Measurements from ENCODE around the gene MYEOV. TPM values are rescaled to one million over a fixed set of nuclear protein-coding genes. Genes with fewer than 3 reads are reported as not detected.

MYEOV gene
- total RNA-seq, 1 donor from 2014 or later: 0.21 TPM

DNA sequence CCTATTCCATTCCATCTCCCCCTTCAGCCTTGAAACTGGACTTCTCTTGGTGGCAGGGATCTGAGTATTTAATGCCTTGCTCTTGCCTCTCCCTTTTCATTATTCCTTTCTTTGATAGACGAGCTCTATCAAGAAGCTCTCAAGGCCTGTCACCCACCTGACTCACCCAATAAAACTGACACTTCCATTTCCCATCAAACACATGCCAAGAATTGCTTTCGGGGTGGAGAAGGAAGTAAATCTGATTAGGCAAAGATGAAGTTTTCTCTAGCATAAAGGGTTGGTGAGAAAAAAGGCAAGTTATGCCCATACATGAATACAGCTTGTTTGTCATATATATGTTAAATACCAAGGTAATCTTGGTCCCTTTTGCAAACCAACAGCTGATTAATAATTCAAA lies 34.9 kb upstream of the MYEOV start:
- Mint-ChIP-seq H3K27ac (no peak overlapping the region), H3K4me3 (no peak overlapping the region), H3K9me3 (peaks cover 38% of the 10 kb centered on the region), H3K36me3 (ENCODE audit: low read depth) (no peaks in the 10 kb centered on the region), H3K27me3 (peaks cover 8% of the 10 kb centered on the region), H3K4me1 (no peaks in the 10 kb centered on the region)
- intact Hi-C loops (cut with micrococcal nuclease): no loop called here
- no peak for DNase-seq

DNA sequence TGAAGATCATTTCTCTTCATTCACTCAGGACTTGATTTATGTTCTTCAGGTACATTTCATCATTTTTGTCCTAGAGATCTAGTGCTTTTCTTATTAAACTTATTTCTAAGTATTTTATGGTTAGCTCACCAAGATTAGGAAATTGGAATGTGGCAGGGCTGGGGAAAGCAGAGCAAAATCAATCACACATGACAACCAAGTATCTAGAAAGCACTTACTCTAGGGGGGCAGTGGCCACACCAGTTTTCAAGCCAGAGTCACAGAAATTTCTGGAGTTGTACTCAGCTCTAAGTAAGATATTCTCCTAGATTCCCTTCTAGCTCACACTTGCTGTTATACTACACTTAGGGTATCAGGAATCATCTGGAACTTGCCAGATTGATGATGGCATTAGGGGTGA lies 33.3 kb upstream of the MYEOV start:
- Mint-ChIP-seq H3K4me3 (no peak overlapping the region), H3K36me3 (ENCODE audit: low read depth) (no peaks in the 10 kb centered on the region), H3K9me3 (peaks cover 23% of the 10 kb centered on the region), H3K27me3 (peaks cover 8% of the 10 kb centered on the region), H3K4me1 (no peaks in the 10 kb centered on the region), H3K27ac (no peak overlapping the region)
- DNase-seq: no peak
- intact Hi-C loops (cut with micrococcal nuclease): no loop called here

- no peak overlapping the region for H3K27ac Mint-ChIP-seq
- no peak for DNase-seq
- H3K27me3 Mint-ChIP-seq: peaks cover 8% of the 10 kb centered on the region
- intact Hi-C loops (cut with micrococcal nuclease): no loop called here
- H3K36me3 Mint-ChIP-seq (ENCODE audit: low read depth): no peaks in the 10 kb centered on the region
- no peaks in the 10 kb centered on the region for H3K4me1 Mint-ChIP-seq
- H3K9me3 Mint-ChIP-seq: peaks cover 18% of the 10 kb centered on the region
- H3K4me3 Mint-ChIP-seq: no peak overlapping the region
Observed at GRCh38 chr11:69261116-69261515, 32.8 kb upstream of the MYEOV start.

DNA sequence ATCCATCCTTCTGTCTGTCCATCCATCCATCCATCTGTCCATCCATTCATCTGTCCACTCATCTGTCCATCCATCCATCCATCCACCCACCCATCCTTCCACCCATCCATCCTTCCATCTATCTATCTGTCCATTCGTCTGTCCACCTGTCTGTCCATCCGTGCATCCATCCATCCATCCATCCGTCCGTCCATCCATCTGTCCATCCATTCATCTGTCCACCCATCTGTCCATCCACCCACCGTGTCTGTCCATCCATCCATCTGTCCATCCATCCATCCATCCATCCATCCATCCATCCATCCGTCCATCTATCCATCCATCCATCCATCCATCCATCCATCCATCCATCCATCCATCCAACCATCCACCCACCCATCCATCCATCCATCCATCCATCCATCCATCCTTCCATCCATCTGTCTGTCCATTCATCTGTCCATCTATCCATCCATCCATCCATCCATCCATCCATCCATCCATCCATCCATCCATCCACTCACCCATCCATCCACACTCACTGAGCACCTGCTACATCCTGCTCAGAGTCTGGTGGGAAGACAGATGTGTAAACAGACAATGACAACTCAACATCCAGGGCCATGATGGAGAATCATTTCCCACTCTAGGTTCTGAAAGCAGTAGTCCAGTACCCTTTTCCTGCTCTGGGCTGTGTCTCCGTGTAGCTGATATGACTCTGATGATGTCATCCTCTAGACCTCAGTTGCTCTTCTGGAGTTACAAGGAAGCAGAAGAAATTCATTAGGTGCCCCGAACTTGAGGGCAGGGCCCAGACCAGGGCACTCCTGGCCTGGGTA lies 30.8 kb upstream of the MYEOV start:
- peak overlapping the region; percentile 69 for H3K27ac Mint-ChIP-seq
- H3K4me3 Mint-ChIP-seq: no peak overlapping the region
- peaks cover 8% of the 10 kb centered on the region for H3K27me3 Mint-ChIP-seq
- no peaks in the 10 kb centered on the region for H3K4me1 Mint-ChIP-seq
- no peaks in the 10 kb centered on the region for H3K36me3 Mint-ChIP-seq (ENCODE audit: low read depth)
- intact Hi-C loops (cut with micrococcal nuclease): no loop called here
- peaks cover 12% of the 10 kb centered on the region for H3K9me3 Mint-ChIP-seq
- DNase-seq: no peak

GRCh38 chr11:69263736-69264052 lies 30.3 kb upstream of the MYEOV start:
- Mint-ChIP-seq H3K27ac (no peak overlapping the region), H3K4me3 (no peak overlapping the region), H3K4me1 (no peaks in the 10 kb centered on the region), H3K9me3 (peaks cover 12% of the 10 kb centered on the region), H3K27me3 (peaks cover 8% of the 10 kb centered on the region), H3K36me3 (ENCODE audit: low read depth) (no peaks in the 10 kb centered on the region)
- intact Hi-C loops (cut with micrococcal nuclease): no loop called here
- DNase-seq: no peak

GRCh38 chr11:69264486-69264885 lies 29.5 kb upstream of the MYEOV start:
- peaks cover 5% of the 10 kb centered on the region for H3K27me3 Mint-ChIP-seq
- H3K9me3 Mint-ChIP-seq: peaks cover 12% of the 10 kb centered on the region
- H3K4me3 Mint-ChIP-seq: no peak overlapping the region
- no peak overlapping the region for H3K27ac Mint-ChIP-seq
- intact Hi-C loops (cut with micrococcal nuclease): no loop called here
- no peak for DNase-seq
- H3K36me3 Mint-ChIP-seq (ENCODE audit: low read depth): no peaks in the 10 kb centered on the region
- no peaks in the 10 kb centered on the region for H3K4me1 Mint-ChIP-seq

DNA sequence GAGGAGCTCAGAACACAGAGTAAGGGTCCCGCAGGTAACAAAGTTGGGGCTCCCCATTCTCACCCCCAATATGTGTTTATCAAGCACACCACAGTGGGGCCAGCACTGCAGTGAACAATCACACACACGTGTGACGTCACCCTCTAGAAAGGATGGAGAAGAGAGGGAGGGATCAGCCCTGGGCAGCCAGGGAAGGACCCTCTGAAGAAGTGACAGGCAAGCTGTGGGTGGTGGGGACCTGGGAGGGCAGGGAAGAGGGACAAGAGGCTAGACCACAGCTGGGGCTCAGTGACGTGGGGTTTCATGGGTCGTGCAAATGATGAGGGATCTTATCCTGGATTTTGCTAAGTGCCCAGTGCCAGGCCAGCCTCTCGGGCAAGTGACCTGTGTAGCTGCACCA lies 28.7 kb upstream of the MYEOV start:
- Mint-ChIP-seq H3K9me3 (peaks cover 12% of the 10 kb centered on the region), H3K4me1 (no peaks in the 10 kb centered on the region), H3K36me3 (ENCODE audit: low read depth) (no peaks in the 10 kb centered on the region), H3K27ac (no peak overlapping the region), H3K27me3 (peaks cover 5% of the 10 kb centered on the region), H3K4me3 (no peak overlapping the region)
- DNase-seq: no peak
- intact Hi-C loops (cut with micrococcal nuclease): no loop called here

- Mint-ChIP-seq H3K4me3 (no peak overlapping the region), H3K27ac (no peak overlapping the region), H3K4me1 (no peaks in the 10 kb centered on the region), H3K36me3 (ENCODE audit: low read depth) (no peaks in the 10 kb centered on the region), H3K9me3 (peaks cover 12% of the 10 kb centered on the region), H3K27me3 (peaks cover 3% of the 10 kb centered on the region)
- intact Hi-C loops (cut with micrococcal nuclease): no loop called here
- no peak for DNase-seq
Observed at GRCh38 chr11:69265911-69266510, 27.9 kb upstream of the MYEOV start.

DNA sequence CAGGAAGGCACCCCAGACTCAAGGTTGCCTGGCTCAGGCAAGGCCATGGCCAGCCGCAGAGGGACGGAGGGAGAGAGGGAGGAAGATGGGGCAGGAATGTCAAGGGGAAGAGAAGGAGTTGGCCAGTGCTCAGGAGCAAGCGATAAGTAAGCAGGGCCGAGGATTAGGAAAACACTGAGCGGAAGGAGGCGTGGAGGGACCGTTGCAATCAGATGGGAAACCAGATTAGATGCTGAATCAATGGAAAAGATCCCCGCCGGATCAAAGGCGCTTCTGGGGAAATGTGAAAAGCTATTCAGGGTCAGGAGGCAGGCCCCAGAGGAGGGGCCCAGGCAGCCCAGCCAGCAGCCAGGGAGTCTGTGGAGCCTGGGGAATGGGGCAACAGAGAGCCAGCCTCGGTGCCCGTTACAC lies 26.6 kb upstream of the MYEOV start:
- Mint-ChIP-seq H3K9me3 (peaks cover 15% of the 10 kb centered on the region), H3K4me1 (no peaks in the 10 kb centered on the region), H3K4me3 (no peak overlapping the region), H3K27me3 (peaks cover 2% of the 10 kb centered on the region), H3K36me3 (ENCODE audit: low read depth) (no peaks in the 10 kb centered on the region), H3K27ac (no peak overlapping the region)
- no peak for DNase-seq
- intact Hi-C loops (cut with micrococcal nuclease): no loop called here

DNA sequence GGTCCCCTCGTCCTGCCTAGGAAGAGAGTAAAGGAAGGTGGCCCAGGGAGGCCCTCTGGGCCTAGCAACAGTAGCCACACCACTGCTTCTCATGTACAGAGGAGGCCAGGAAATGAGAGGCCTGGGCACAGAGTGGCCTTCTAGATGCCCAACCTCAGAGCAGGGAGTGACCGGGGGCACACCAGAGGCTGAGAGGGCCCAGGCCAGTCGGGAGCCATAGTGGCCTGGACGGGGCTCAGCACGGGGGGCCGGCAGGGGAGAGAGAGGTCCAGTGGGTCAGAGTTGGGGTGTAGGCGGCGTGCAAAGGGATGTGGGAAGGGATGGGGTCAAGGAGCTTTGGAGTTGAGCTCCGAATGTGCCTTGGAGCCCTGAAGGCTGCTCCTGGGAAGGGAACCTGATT lies 25.0 kb upstream of the MYEOV start:
- intact Hi-C loops (cut with micrococcal nuclease): no loop called here
- H3K4me3 Mint-ChIP-seq: no peak overlapping the region
- DNase-seq: no peak
- H3K36me3 Mint-ChIP-seq (ENCODE audit: low read depth): no peaks in the 10 kb centered on the region
- H3K9me3 Mint-ChIP-seq: peaks cover 6% of the 10 kb centered on the region
- no peaks in the 10 kb centered on the region for H3K4me1 Mint-ChIP-seq
- H3K27ac Mint-ChIP-seq: no peak overlapping the region
- H3K27me3 Mint-ChIP-seq: peaks cover 2% of the 10 kb centered on the region

DNA sequence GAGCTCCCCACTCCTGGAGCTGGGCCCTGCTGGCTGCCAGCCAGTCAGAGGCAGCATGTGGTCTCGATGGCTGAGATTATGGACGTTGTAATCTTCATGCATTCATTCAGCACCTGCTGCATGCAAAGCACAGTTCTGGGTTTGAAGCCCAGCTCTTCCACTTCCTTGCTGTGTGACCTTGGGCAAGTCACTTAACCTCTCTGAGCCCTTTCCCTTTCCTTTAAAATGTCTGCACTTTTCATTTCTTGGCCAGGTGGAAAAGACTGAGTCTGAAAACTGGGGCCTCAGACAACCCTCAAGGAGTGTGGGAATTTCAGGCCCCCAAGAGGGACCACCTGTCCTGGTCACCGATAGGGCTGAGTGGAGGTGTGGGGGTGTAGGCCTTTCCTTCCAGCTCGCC lies 24.6 kb upstream of the MYEOV start:
- Mint-ChIP-seq H3K36me3 (ENCODE audit: low read depth) (no peaks in the 10 kb centered on the region), H3K4me3 (no peak overlapping the region), H3K27ac (no peak overlapping the region), H3K4me1 (no peaks in the 10 kb centered on the region), H3K27me3 (peaks cover 2% of the 10 kb centered on the region), H3K9me3 (peaks cover 6% of the 10 kb centered on the region)
- intact Hi-C loops (cut with micrococcal nuclease): no loop called here
- no peak for DNase-seq

DNA sequence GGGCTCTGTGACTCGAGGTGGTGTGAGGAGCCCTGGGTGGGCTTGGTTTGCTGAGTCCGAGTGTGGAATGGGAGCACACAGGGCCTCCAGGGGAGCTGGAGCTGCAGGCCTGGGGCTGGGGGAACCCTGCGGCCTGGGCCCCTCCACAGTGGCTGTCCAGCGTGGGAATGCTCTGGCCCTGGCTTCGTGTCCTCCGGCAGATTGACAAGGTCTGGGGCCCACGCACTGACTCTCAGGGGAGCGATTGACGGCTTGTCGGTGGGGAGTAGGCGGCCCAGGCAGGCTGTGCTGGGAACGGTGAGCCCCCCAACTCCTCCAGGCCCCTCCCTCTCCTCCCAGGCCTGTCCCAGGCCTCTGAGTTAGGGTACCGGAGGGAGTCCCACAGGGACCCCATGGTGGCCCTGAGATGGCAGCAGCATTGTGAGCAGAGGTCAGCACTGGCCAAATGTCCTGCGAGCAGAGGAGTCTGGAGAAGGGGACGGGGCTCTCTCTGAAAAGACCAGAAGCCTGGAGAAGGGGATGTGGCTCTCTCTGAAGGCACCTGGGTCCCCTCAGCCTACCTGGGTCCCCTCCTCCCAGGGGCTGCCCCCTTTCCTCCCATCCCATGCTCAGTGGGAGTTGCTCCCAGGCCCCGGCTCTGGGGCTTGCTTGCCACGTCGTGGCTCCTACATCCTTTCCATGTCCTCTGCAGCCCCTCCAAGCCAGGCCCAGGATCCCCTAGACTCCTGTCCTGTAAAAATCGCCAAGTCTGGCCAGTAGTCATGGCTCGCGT lies 23.8 kb upstream of the MYEOV start:
- Mint-ChIP-seq H3K9me3 (peaks cover 8% of the 10 kb centered on the region), H3K36me3 (ENCODE audit: low read depth) (no peaks in the 10 kb centered on the region), H3K27ac (no peak overlapping the region), H3K4me3 (no peak overlapping the region), H3K4me1 (no peaks in the 10 kb centered on the region), H3K27me3 (peaks cover 2% of the 10 kb centered on the region)
- intact Hi-C loops (cut with micrococcal nuclease): no loop called here
- no peak for DNase-seq

- Mint-ChIP-seq H3K4me1 (no peaks in the 10 kb centered on the region), H3K27me3 (peaks cover 2% of the 10 kb centered on the region), H3K27ac (no peak overlapping the region), H3K4me3 (no peak overlapping the region), H3K36me3 (ENCODE audit: low read depth) (no peaks in the 10 kb centered on the region), H3K9me3 (peaks cover 11% of the 10 kb centered on the region)
- no peak for DNase-seq
- intact Hi-C loops (cut with micrococcal nuclease): no loop called here
Observed at GRCh38 chr11:69270941-69271340, 23.0 kb upstream of the MYEOV start.

DNA sequence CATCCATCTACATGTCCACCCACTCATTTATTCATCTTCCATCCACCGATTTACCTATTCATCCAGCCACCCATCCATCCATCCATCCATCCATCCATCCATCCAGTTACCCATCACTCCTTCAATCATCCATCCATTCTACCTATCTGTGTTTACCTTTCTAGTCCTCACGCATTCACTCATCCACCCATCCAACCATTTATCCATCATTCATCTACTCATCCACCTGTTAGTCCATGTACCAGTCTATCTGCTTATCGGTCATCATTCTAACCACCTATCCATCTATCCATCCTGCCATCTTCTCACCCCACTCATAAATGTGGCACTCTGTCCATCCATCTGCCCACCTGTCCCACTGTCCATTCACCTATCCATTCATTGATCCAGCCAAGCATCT lies 21.9 kb upstream of the MYEOV start:
- no peak overlapping the region for H3K27ac Mint-ChIP-seq
- peaks cover 11% of the 10 kb centered on the region for H3K9me3 Mint-ChIP-seq
- H3K4me3 Mint-ChIP-seq: no peak overlapping the region
- intact Hi-C loops (cut with micrococcal nuclease): no loop called here
- no peak for DNase-seq
- H3K4me1 Mint-ChIP-seq: no peaks in the 10 kb centered on the region
- H3K27me3 Mint-ChIP-seq: peaks cover 2% of the 10 kb centered on the region
- no peaks in the 10 kb centered on the region for H3K36me3 Mint-ChIP-seq (ENCODE audit: low read depth)

Measured in activated CD4-positive, alpha-beta T cell treated with anti-CD3 and anti-CD28 coated beads, Interleukin-2, amount 10 ng/mL, durations not matched to agents 24 days and 14 days (primary cell).